ENCODE data around the gene LRRC26.

The LRRC26 gene

DNA sequence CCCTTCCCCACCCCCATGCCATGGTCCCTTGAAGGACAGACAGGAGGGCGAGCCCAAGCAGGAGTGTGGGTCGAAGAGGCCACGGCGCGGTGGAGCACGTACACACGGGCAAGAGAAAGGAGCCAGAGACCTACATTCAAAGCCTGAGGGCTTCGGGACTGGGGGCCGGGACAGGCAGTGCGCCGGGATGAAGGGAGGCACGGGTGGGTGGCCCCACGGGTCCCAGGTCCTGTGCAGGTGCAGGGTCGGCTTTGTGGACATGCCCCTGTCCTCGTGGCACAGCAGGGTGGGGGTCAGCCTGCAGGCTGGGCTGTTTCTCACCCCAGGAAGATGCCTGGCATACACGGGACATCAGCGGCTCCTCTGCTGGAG lies 9.8 kb downstream of the LRRC26 start:
- TF ChIP-seq, protein P1, sequence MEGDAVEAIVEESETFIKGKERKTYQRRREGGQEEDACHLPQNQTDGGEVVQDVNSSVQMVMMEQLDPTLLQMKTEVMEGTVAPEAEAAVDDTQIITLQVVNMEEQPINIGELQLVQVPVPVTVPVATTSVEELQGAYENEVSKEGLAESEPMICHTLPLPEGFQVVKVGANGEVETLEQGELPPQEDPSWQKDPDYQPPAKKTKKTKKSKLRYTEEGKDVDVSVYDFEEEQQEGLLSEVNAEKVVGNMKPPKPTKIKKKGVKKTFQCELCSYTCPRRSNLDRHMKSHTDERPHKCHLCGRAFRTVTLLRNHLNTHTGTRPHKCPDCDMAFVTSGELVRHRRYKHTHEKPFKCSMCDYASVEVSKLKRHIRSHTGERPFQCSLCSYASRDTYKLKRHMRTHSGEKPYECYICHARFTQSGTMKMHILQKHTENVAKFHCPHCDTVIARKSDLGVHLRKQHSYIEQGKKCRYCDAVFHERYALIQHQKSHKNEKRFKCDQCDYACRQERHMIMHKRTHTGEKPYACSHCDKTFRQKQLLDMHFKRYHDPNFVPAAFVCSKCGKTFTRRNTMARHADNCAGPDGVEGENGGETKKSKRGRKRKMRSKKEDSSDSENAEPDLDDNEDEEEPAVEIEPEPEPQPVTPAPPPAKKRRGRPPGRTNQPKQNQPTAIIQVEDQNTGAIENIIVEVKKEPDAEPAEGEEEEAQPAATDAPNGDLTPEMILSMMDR (conservative IDR thresholded peaks at IDR 0.05; ENCODE audit: low read depth, low read length): no peak
- DNase-seq (ENCODE audit: low read depth): no peak
- H3K4me3 ChIP-seq (ENCODE audit: low read length): no peak overlapping the region

DNA sequence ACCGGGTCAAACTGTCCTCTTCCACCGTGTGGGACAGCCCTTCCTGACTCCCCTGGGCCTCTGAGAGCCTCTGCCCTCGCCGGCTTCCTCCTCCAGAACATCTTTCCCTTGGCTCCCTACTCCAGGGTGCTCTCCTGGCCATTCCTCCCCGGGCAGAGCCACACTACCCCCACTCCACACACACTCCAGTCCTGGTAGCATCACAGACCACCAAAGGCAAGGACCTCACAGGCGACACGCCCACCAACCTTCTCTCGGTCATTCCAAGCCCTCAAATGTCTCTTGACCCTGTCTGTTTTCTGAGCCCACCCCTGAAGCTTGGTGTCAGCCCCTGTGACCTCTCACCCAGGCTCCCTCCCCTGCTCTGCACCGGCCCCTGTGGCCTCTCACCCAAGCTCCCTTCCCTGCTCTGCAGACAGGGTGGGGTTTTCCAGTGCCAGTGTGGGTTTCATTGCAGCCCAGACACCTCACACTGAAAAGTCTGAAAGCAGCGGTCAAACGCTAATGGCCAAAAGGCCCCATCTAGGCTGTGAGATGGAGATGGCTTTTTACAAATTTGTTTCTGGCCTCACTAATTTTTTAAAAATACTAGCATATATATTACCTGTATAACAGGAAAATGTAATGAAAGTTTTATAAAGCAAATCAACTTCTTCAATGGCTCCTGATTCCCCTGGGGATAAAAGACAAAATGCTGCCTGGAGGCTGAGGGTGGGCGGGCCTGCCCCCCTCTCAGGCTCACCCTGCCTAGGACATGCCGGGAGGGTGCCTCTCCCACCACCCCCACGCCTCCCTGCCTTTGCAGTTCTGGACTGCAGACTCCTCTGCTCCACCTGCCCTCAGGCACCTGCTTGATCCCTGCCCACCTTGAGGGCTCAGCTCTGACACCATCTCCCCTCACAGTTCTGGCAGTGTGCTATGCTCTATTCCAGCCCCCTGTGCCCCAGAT lies 10.5 kb downstream of the LRRC26 start:
- DNase-seq (ENCODE audit: low read depth): no peak
- TF ChIP-seq, protein P1 (conservative IDR thresholded peaks at IDR 0.05; ENCODE audit: low read depth, low read length): no peak
- H3K4me3 ChIP-seq (ENCODE audit: low read length): no peak overlapping the region

DNA sequence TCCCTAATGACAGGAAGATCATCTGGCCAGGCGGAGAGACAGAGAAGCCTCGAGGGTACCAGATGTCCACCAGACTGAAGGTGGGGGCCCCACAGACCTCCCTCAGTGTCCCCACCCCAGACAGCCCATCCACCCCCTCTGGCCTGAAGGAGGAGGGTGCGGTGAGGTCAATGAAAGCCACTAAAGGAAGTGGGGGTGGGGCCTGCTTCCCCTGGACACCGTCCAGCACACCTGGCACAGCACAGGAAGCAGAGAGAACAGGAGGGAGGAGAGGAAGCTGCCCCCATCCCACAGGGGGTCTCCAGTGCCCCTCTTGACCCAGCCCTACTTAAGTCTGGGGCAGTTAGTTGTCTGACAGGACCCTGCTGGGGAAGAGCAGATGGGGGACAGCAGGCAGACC lies 11.2 kb downstream of the LRRC26 start:
- TF ChIP-seq, protein P1 (conservative IDR thresholded peaks at IDR 0.05; ENCODE audit: low read depth, low read length): no peak
- no peak overlapping the region for H3K4me3 ChIP-seq (ENCODE audit: low read length)
- no peak for DNase-seq (ENCODE audit: low read depth)

DNA sequence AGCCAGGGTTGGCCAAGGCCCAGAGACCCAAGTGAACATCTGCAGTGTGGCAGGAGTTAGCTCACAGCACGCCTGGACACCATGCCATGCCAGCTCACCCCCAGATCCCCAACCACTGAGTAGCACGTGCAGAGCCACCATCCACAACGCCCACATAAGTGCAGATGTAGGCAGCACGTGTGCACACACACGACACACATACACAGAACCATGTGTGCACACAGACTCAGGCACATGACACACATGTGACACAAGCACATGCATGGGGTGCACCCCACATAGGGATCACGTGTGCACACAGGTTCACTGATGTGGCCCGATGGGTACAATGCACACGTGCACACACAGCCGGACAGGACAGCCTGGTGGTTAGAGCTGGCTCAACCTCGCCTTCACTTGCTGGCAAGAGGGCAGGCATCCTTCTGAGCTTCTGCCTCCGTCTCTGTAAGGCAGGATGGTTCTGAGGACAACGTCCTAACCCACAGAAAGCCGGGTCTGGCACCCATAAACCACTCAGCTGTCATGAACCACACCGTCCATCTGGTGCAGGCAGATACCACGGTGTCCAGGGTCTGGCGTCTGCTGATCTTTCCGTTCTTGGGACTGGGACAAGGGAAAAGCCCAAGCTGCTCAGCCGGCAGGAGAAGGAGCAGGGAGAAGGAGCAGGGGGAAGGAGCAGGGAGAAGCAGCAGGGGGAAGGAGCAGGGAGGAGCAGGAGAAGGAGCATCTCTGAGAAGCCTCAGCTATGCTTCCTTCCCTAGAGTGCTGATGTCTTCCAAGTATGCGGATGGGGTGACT lies 12.0 kb downstream of the LRRC26 start:
- H3K4me3 ChIP-seq (ENCODE audit: low read length): no peak overlapping the region
- DNase-seq (ENCODE audit: low read depth): no peak
- TF ChIP-seq, protein P1 (conservative IDR thresholded peaks at IDR 0.05; ENCODE audit: low read depth, low read length): no peak

DNA sequence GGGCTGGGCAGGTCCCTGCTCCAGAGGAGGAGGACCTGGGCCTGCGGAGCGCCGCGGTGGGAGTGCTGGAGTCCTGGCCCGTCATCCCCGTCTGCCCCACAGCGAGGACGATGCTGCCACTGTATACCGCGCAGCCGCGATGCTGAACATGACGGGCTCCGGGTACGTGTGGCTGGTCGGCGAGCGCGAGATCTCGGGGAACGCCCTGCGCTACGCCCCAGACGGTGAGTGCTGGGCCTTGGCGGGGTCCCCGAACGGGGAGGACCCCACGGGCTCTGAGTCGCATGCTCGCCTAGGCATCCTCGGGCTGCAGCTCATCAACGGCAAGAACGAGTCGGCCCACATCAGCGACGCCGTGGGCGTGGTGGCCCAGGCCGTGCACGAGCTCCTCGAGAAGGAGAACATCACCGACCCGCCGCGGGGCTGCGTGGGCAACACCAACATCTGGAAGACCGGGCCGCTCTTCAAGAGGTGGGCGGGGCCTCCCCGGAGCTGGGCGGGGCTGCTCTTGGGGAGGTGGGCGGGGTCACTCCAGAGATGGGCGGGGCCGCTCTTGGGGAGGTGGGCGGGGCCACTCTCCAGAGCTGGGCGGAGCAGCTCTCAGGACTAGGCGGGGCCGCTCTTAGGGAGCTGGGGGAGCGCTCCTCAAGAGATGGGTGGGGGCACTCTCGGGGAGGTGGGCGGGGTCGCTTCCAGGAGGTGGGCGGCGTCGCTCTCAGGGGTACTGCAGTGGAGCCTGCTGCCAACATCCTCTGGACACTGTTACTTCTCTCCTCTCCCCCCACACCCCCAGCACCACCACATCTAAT lies 13.1 kb downstream of the LRRC26 start:
- H3K4me3 ChIP-seq (ENCODE audit: low read length): peak overlapping the region; percentile 32
- no peak for DNase-seq (ENCODE audit: low read depth)
- TF ChIP-seq, protein P1 (conservative IDR thresholded peaks at IDR 0.05; ENCODE audit: low read depth, low read length): no peak

DNA sequence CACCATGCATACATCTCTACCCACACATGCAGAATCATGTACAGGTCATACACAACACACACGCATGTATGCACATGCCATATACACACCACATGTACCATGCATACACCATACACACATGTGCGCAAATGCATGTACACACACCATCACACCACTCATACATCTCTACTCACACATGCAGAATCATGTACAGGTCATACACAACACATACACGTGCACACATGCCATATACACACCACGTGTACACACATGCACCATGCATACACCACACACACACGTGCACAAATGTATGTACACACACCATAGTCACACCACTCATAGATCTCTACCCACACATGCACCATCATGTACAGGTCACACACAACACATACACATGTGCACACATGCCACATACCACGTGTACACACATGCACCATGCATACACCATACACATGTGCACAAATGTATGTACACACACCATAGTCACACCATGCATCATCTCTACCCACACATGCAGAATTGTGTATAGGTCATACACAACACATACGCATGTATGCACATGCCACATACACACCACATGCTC lies 16.9 kb downstream of the LRRC26 start:
- TF ChIP-seq, protein P1 (conservative IDR thresholded peaks at IDR 0.05; ENCODE audit: low read depth, low read length): no peak
- no peak for DNase-seq (ENCODE audit: low read depth)
- H3K4me3 ChIP-seq (ENCODE audit: low read length): no peak overlapping the region

Data from retinal pigment epithelial cell (primary cell).